Right ventricle myocardium inferior (tissue), 1 donor: Measurements from ENCODE around the gene CELA2B. TPM values are rescaled to one million over a fixed set of nuclear protein-coding genes. Genes with fewer than 3 reads are reported as not detected.
"Not testable (repeated sequence)": the region's sequence is repeated elsewhere in the genome, so short reads cannot be mapped to it uniquely, and the experiment has no call there.

ENCODE experiments used
- ATAC-seq: fragments of 200-7000 bp; cut with Tn5 transposase; one replicate; pipeline ENCODE4 v1.9.1; 2020; ENCODE audit warnings: mild to moderate bottlenecking, moderate library complexity
- DNase-seq: peaks from one replicate; pipeline ENCODE4 v3.0.0; 2021; ENCODE audit errors: missing footprints
- intact Hi-C: fragments of 100-400 bp; cut with DNase I; formaldehyde crosslinking; loops from one replicate; pipeline ENCODE4 v1.11.0; 2022
- total RNA-seq: library from RNA; stranded (reverse); fragmentation: NEBNext Ultra II Directional; extraction: Animal tissue kit (Norgen Biotek cat#: 25700); gene quantifications from one replicate; pipeline ENCODE4 v1.2.1, GENCODE V29; 2021
- donor health status: DM: no; HTN: yes; CAD: no; lungs with severe emphysema.

Gene CELA2B
- total RNA-seq, 1 donor from 2014 or later, result not detected

GRCh38 chr1:15463064-15463800, 12.7 kb upstream of the CELA2B start:
- DNase-seq, ATAC-seq, intact Hi-C loops: not testable (repeated sequence)

GRCh38 chr1:15463926-15464322, 12.0 kb upstream of the CELA2B start:
- ATAC-seq, intact Hi-C loops, DNase-seq: not testable (repeated sequence)

GRCh38 chr1:15465674-15466073, 10.2 kb upstream of the CELA2B start:
- DNase-seq, result no peak
- no peak for ATAC-seq
- intact Hi-C loops, result no loop called here

- intact Hi-C loops, DNase-seq, ATAC-seq: not testable (repeated sequence)
Measured at GRCh38 chr1:15466955-15467625, 8.8 kb upstream of the CELA2B start.

GRCh38 chr1:15468145-15468544, 7.8 kb upstream of the CELA2B start:
- ATAC-seq (no peak), DNase-seq (no peak)
- intact Hi-C loops, result no loop called here

GRCh38 chr1:15469361-15469760, 6.5 kb upstream of the CELA2B start:
- DNase-seq (no peak), ATAC-seq (no peak)
- intact Hi-C loops, result no loop called here

GRCh38 chr1:15469821-15470448, 6.0 kb upstream of the CELA2B start:
- not testable (repeated sequence) for DNase-seq

GRCh38 chr1:15471067-15471466, 4.8 kb upstream of the CELA2B start:
- ATAC-seq, DNase-seq, intact Hi-C loops: not testable (repeated sequence)

More at GRCh38 chr1:15469821-15470448, 6.0 kb upstream of the CELA2B start:
- intact Hi-C loops, ATAC-seq: not testable (repeated sequence)

- ATAC-seq, DNase-seq, intact Hi-C loops: not testable (repeated sequence)
Measured at GRCh38 chr1:15471723-15472122, 4.2 kb upstream of the CELA2B start.

GRCh38 chr1:15472587-15472986, 3.3 kb upstream of the CELA2B start:
- no peak for ATAC-seq
- no peak for DNase-seq
- intact Hi-C loops, result no loop called here

- DNase-seq (no peak), ATAC-seq (no peak)
- intact Hi-C loops, result no loop called here
Measured at GRCh38 chr1:15476927-15477326, 1.0 kb downstream of the CELA2B start.

GRCh38 chr1:15477646-15478212, 1.8 kb downstream of the CELA2B start:
- ATAC-seq (no peak), DNase-seq (no peak)
- intact Hi-C loops, result no loop called here

GRCh38 chr1:15479654-15480347, 3.9 kb downstream of the CELA2B start:
- no peak for ATAC-seq
- DNase-seq, result no peak
- intact Hi-C loops, result no loop called here

- intact Hi-C loops, DNase-seq: not testable (repeated sequence)
- peak; percentile 53 for ATAC-seq
Measured at GRCh38 chr1:15482455-15482854, 6.6 kb downstream of the CELA2B start.

- DNase-seq, ATAC-seq, intact Hi-C loops: not testable (repeated sequence)
Measured at GRCh38 chr1:15482983-15483543, 7.2 kb downstream of the CELA2B start.

GRCh38 chr1:15483971-15484370, 8.1 kb downstream of the CELA2B start:
- no peak for DNase-seq
- intact Hi-C loops, result no loop called here
- ATAC-seq, result no peak

GRCh38 chr1:15484443-15484842, 8.5 kb downstream of the CELA2B start:
- ATAC-seq, intact Hi-C loops, DNase-seq: not testable (repeated sequence)

GRCh38 chr1:15485636-15486035, 9.7 kb downstream of the CELA2B start:
- intact Hi-C loops, result no loop called here

More at GRCh38 chr1:15485636-15486035, 9.7 kb downstream of the CELA2B start:
- DNase-seq (no peak), ATAC-seq (no peak)
